Measurements from ENCODE around the gene SERP1.
A peak's percentile ranks its signal among the peaks of the same experiment; 100 is the strongest.
"Not testable (repeated sequence)": the region's sequence is repeated elsewhere in the genome, so short reads cannot be mapped to it uniquely, and the experiment has no call there.

The SERP1 gene

GRCh38 chr3:150538324-150539208 is 7.7 kb downstream of the SERP1 start:
- no peak for DNase-seq

GRCh38 chr3:150535204-150535603 is 11.1 kb downstream of the SERP1 start:
- no peak for DNase-seq

DNA sequence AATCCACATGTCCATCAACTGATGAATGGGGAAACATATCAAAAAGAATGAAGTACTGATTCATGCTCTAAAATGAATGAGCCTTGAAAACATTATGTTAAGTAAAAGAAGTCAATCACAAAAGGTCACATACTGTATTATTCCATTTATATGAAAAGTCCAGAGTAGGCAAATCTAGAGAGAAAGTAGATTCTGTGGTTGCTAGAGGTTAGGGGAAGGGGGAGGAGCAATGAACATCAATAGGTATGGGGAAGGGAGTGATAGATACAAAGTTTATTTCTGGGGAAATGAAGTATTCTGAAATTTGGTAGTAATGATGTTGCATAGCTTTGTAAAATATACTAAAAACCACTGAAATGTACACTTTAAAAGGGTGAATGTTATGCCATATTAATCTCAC is 14.5 kb downstream of the SERP1 start:
- no peak for DNase-seq

DNA sequence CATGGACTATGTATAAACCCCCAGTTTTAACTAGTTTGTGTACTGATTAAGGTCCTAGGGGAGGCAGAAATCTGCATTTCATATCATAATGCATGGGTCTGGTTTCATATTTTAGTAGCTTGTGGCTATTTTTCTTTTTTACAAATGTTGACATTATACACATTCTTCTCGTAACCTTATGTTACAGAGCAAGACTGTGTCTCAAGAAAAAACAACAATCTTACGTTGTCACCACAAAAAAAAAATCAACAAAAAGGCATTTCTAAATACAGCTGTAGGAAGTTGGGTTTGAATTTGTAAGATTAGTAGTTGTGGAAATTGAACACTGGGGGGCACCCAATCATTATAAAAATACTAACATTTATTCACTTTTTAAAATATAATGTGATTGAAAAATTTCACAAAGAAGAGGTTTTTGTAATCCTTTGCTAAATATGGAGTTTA is 17.9 kb downstream of the SERP1 start:
- DNase-seq, result no peak

DNA sequence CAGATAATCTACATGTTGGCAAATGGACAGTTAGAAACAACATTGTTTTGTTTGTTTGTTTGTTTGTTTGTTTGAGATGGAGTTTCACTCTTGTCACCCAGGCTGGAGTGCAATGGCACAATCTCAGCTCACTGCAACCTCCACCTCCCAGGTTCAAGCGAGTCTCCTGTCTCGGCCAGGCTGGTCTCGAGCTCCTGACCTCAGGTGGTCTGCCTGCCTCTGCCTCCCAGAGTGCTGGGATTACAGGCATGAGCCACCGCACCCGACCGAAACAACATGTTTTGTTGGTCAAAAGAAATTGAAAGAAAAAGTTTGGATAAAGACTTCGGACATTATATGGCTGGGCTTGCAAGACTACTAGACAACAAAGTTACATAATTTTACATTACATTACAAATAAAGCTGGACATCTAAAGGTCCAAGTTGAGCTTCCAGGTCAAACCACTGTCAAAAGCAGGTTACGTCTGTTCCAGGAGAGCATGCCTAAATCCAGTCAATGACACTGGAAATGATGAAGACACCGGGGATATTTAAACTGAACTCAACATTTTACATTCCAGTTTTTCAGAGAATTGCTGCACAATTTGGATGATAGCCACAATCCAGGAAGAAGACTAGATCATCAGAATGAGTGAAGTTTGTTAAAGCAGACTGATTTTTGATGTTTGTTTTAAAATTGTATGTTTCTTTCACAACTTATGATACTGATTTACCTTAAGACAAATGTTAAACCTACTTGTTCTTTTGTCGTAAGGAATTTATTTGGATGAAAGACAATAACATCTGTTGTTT is 18.6 kb downstream of the SERP1 start:
- no peak for DNase-seq

DNA sequence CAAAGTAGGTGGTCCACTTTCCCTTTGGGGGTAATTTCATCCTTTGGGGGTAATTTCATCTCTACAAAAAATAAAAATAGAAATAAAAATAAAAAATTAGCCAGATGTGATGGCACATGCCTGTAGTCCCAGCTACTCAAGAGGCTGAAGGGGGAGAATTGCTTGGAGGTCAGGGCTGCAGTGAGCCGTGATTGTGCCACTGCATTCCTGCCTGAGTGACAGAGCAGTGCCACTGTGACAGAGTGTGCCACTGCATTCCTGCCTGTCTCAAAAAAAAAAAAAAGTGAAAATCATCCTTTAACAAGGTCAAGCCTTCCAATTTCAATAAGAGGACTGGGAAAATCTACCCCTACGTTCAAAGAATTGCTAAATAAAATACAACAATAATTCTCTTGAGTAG is 22.8 kb downstream of the SERP1 start:
- DNase-seq, result no peak

DNA sequence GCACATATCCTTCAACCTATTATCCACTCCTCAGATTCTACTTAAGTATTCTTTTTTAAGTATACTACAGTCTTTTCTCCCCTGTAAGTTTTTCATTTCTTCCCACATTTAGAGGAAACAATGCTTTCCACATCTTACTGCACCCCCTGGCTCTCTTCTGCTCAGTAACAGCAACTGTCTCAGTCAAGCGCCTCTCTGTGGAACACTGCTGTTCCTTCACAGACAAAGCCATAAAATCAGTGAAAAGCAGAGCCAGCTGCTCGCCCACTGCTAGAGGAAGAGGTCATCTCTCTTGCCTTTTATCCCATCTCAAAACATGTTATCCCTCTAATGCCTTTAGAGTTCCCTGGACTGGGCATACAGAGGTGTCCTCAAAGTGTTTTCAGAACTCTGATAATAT is 24.8 kb downstream of the SERP1 start:
- DNase-seq, result no peak

GRCh38 chr3:150520408-150520807 is 25.9 kb downstream of the SERP1 start:
- no peak for DNase-seq

DNA sequence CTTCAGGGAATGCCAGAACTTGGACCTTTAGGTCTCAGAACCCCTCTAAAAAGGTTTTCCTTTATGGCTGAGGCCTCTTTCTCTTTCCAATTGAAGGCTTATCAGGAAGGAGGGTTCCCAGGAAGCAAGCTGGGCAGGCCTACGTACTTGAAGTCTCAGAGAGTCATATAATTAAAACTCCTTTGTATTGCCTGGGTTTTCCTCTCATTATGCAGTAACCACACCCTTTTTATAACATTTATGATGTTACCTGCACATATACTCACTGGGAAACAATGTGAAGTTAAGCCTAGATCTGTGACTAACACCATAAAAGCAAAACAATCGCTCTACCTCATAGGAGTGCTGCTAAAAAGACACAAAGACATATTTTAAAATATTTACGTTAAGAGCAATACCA is 27.3 kb downstream of the SERP1 start:
- DNase-seq, result no peak

- DNase-seq, result no peak
Measured at GRCh38 chr3:150515210-150515609, 31.1 kb downstream of the SERP1 start.

- no peak for DNase-seq
Measured at GRCh38 chr3:150511122-150511821, 35.0 kb downstream of the SERP1 start.

DNA sequence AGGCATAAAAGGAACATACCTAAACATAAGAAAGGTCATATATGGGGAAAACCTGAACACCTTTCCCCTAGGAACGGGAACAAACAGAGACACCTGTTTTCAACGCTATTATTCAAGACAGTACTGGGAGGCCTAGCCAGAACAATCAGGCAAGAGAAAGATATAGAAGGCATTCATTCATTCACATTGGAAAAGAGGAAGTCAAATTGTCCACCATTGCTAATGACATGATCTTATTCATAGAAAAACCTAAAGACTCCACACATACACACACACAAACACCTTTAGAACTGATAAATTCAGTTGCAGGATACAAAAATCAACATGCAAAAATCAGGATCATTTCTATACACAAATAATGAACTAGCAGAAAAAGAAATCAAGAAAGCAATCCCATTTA is 36.5 kb downstream of the SERP1 start:
- no peak for DNase-seq

DNA sequence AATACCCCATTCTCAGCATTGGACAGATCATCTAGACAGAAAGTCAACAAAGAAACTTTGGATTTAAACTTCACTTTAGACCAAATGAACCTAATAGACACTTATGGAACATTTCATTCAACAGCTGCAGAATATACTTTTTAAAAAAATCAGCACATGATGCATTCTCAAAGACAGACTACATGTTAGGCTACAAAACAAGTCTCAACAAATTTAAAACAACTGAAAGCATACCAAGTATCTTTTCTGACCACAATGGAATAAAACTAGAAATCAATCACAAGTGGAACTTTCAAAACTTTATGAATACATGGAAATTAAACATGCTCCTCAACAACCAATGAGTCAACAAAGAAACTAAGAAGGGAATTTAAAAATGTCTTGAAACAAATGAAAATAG is 37.9 kb downstream of the SERP1 start:
- DNase-seq, result no peak

DNA sequence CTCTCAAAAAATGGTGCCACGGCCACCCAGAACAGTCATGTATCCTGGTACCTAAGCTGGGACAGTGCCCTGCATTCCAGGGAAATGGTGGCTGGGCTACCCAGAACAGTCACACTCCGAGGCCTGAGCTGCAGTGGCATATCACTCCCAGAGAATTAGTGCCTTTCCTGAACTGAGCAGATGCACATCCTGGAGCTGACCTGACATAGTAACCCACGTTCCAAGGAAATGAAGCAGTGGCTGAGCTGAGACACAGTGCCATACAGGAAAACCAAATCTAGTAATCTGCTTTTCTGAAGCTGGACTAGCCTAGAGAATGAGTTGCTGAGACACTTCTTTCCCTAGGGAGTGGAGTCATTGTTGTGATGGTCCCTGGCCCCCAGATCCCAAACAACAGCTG is 41.8 kb downstream of the SERP1 start:
- DNase-seq, result no peak

DNA sequence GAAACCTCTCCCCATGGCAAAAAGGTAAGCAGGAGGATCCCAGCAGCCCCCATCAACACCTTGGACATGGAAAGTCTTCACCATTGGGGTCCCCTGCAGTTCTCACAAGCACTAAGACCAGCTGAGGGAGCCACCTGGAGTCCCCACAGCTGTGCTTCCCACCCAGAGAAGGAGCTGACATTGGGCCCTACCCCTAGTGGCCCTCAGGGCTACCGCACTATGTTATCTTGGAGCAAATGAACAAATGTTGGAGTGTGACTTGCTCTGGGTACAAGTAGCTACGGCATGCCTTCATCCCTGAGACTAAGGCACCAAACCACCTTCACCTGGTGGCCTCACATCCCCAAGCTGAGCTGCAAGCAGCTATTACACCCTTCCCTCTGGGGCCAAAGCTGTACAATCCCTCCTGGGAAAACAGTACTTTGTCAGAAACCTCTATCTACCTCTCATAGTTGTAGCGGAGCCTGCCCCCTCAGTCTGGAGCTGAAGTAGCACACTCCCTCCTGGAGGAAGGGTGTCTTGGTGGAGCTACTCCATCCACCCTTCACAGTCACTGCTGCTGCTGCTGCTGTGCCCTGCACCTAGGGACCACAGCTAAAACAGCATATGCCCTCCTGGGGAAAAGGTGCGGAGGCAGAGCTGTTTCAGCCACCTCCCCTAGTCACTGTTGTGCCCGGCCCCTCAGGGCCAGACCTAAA is 42.7 kb downstream of the SERP1 start:
- no peak for DNase-seq

DNA sequence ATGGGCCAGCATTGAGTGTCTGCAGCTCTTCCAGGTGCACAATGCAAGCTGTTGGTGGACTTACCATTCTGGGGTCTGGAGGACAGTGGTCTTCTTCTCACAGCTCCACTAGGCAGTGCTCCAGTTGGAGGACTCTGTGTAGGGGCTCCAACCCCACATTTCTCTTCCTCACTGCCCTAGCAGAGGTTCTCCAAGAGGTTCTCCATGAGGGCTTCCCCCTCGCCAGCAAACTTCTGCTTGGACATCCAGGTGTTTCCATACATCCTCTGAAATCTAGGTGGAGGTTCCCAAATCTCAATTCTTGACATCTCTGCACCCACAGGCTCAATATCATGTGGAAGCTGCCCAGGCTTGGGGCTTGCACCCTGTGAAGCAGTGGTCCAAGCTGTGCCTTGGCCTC is 45.3 kb downstream of the SERP1 start:
- not testable (repeated sequence) for DNase-seq

DNA sequence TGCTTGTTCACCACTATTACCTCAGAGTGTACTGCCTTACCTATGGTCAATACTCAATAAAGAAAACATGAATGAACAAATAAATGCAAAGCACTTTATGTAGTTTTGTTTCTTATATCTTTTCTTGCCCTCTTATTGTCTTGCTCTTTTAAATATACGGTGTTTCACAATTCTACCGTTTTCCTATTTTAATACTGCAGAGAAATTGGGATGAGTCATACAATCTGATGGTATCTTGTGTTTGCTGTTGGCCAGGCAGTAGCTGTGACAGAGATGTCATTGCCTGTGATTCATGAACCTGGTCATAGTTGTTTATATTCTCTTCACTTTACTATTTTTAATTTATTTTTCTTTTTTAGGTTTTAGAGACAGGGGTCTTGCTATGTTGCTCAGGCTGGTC is 48.3 kb downstream of the SERP1 start:
- DNase-seq, result no peak

- peak; percentile 29 for DNase-seq
Measured at GRCh38 chr3:150495563-150496168, 50.6 kb downstream of the SERP1 start.

- DNase-seq, result peak; percentile 12
Measured at GRCh38 chr3:150495149-150495548, 51.1 kb downstream of the SERP1 start.

DNA sequence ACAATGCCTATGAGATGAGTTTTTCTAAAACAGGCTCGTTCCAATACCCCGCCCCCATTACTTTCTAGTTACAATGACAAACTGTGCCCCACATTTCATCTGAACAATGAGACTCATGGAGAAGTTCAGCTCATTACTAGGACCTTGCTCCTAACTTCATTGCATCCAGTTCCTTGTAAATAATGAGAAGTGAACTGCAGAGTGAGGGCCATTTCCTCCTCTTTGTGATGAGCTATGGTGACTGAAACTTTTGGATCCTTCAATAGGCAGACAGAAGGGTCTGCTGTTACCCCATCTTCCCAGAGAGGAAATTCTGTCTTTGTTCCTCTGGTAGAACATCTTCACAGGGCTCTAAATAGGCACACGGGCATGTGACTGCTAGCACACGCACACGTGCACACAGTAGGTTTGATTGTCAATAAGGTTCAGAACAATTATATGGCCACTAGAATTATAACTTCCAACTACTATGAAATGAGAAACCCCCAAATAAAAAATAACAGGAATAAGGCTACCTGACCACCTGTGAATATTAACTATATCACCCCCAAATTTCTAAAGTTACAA is 51.8 kb downstream of the SERP1 start:
- no peak for DNase-seq

All from GF-D8 (cell line).